ENCODE results near the gene ANKS3. TPM values are rescaled to one million over a fixed set of nuclear protein-coding genes. Genes with fewer than 3 reads are reported as not detected.

Gene ANKS3
- polyA plus RNA-seq, 3 donors = 0.59 to 13.7 (median 0.95) TPM

- Mint-ChIP-seq H3K9me3 (no peaks in the 10 kb centered on the region), H3K27ac (peak overlapping the region in 1 of 7 donors; percentile 18), H3K4me1 (no peaks in the 10 kb centered on the region), H3K4me3 (no peak overlapping the region), H3K36me3 (peaks cover 41 to 85% of the 10 kb centered on the region in 2 donors), H3K27me3 (ENCODE audit: low read depth in 3 of 3) (peaks cover 0 to 2% (median 0%) of the 10 kb centered on the region in 3 donors)
- Histone ChIP-seq H3K4me3 (replicated peaks in 1 of 3; ENCODE audit: low read depth in 2 of 3, low read length in 3 of 3) (no peak overlapping the region), H4K20me1 (ENCODE audit: insufficient read depth, low read length) (peaks cover under 1% of the 10 kb centered on the region), H3K27ac (ENCODE audit: low read depth in 1 of 2, low read length in 2 of 2) (no peak overlapping the region), H3K4me2 (replicated peaks; ENCODE audit: extremely low read depth, low read length, poor library complexity, severe bottlenecking) (no peak overlapping the region), H3K36me3 (replicated peaks in 1 of 2; ENCODE audit: control insufficient read depth in 1 of 2, insufficient read depth in 2 of 2, low read length in 2 of 2) (peaks cover 60 to 85% of the 10 kb centered on the region in 2 donors), H3K79me2 (ENCODE audit: insufficient read depth, low read length) (no peaks in the 10 kb centered on the region), H3K4me1 (ENCODE audit: control insufficient read depth in 1 of 2, insufficient read depth in 2 of 2, low read length in 2 of 2) (no peaks in the 10 kb centered on the region), H3K9ac (ENCODE audit: insufficient read depth, low read length, poor library complexity, severe bottlenecking) (no peak overlapping the region), H3K9me3 (replicated peaks in 1 of 2; ENCODE audit: control insufficient read depth in 1 of 2, insufficient read depth in 1 of 2, low read length in 2 of 2) (no peaks in the 10 kb centered on the region), H3K27me3 (ENCODE audit: control insufficient read depth in 2 of 2, insufficient read depth in 2 of 2, low read length in 2 of 2) (no peaks in the 10 kb centered on the region), H2AFZ (ENCODE audit: insufficient read depth, low read depth, low read length, poor library complexity, severe bottlenecking) (no peak overlapping the region)
- 90% methylated on average over 26 of the region's 33 CpGs for WGBS (ENCODE audit: insufficient coverage)
- no peak for DNase-seq
- no peak for TF ChIP-seq CTCF (IDR thresholded peaks at IDR 0.05)
- intact Hi-C loops (cut with micrococcal nuclease) = no loop called here
Observed at GRCh38 chr16:4700997-4701743, 32.9 kb downstream of the ANKS3 start.

GRCh38 chr16:4700380-4700996 is 33.6 kb downstream of the ANKS3 start:
- Histone ChIP-seq H3K4me2 (replicated peaks; ENCODE audit: extremely low read depth, low read length, poor library complexity, severe bottlenecking) (no peak overlapping the region), H3K36me3 (replicated peaks in 1 of 2; ENCODE audit: control insufficient read depth in 1 of 2, insufficient read depth in 2 of 2, low read length in 2 of 2) (peaks cover 67 to 91% of the 10 kb centered on the region in 2 donors), H3K9me3 (replicated peaks in 1 of 2; ENCODE audit: control insufficient read depth in 1 of 2, insufficient read depth in 1 of 2, low read length in 2 of 2) (no peaks in the 10 kb centered on the region), H4K20me1 (ENCODE audit: insufficient read depth, low read length) (peaks cover 7% of the 10 kb centered on the region), H3K27ac (ENCODE audit: low read depth in 1 of 2, low read length in 2 of 2) (no peak overlapping the region), H3K4me3 (replicated peaks in 1 of 3; ENCODE audit: low read depth in 2 of 3, low read length in 3 of 3) (no peak overlapping the region), H3K79me2 (ENCODE audit: insufficient read depth, low read length) (peaks cover 6% of the 10 kb centered on the region), H3K4me1 (ENCODE audit: control insufficient read depth in 1 of 2, insufficient read depth in 2 of 2, low read length in 2 of 2) (no peaks in the 10 kb centered on the region), H2AFZ (ENCODE audit: insufficient read depth, low read depth, low read length, poor library complexity, severe bottlenecking) (no peak overlapping the region), H3K27me3 (ENCODE audit: control insufficient read depth in 2 of 2, insufficient read depth in 2 of 2, low read length in 2 of 2) (no peaks in the 10 kb centered on the region), H3K9ac (ENCODE audit: insufficient read depth, low read length, poor library complexity, severe bottlenecking) (no peak overlapping the region)
- Mint-ChIP-seq H3K4me3 (no peak overlapping the region), H3K36me3 (peaks cover 46 to 87% of the 10 kb centered on the region in 2 donors), H3K9me3 (no peaks in the 10 kb centered on the region), H3K27ac (peak overlapping the region in 2 of 7 donors; percentile 18 to 42), H3K4me1 (no peaks in the 10 kb centered on the region), H3K27me3 (ENCODE audit: low read depth in 3 of 3) (peaks cover 0 to 2% (median 0%) of the 10 kb centered on the region in 3 donors)
- intact Hi-C loops (cut with micrococcal nuclease) = no loop called here
- TF ChIP-seq CTCF (IDR thresholded peaks at IDR 0.05) = no peak
- DNase-seq = no peak
- WGBS (ENCODE audit: insufficient coverage) = 91% methylated on average over 5 of the region's 13 CpGs
